Neuronal stem cell (in vitro differentiated cells): ENCODE results near the gene ETV7.

Source experiments
- DNase-seq: peaks from one replicate; pipeline ENCODE4 v3.0.0-alpha.2; 2013; ENCODE audit warnings: low spot score
- H2AFZ ChIP-seq: one replicate; pipeline ENCODE4 v1.6.1; 2013; ENCODE audit warnings: mild to moderate bottlenecking, low read length, inconsistent platforms
- H2AK5ac ChIP-seq: 2 replicates; pipeline ENCODE4 v1.6.1; 2013; ENCODE audit warnings: low read depth, mild to moderate bottlenecking, inconsistent platforms, low read length, moderate library complexity, mixed read lengths
- H2BK120ac ChIP-seq: 2 replicates; pipeline ENCODE4 v1.6.1; 2013; ENCODE audit warnings: low read depth, mild to moderate bottlenecking, inconsistent platforms, low read length, moderate library complexity, mixed read lengths
- H2BK12ac ChIP-seq: one replicate; pipeline ENCODE4 v1.6.1; 2013; ENCODE audit warnings: low read length, inconsistent platforms
- H2BK15ac ChIP-seq: 2 replicates; pipeline ENCODE4 v1.6.1; 2013; ENCODE audit warnings: mild to moderate bottlenecking, low read length, inconsistent platforms, mixed read lengths
- H2BK5ac ChIP-seq: one replicate; pipeline ENCODE4 v1.6.1; 2013; ENCODE audit warnings: inconsistent platforms, mild to moderate bottlenecking, low read length, moderate library complexity
- H3K14ac ChIP-seq: one replicate; pipeline ENCODE4 v1.6.1; 2013; ENCODE audit warnings: low read length, inconsistent platforms
- H3K18ac ChIP-seq: 2 replicates; pipeline ENCODE4 v1.6.1; 2013; ENCODE audit warnings: low read length, inconsistent platforms
- H3K23ac ChIP-seq: 2 replicates; pipeline ENCODE4 v1.6.1; 2013; ENCODE audit warnings: low read depth, mild to moderate bottlenecking, mixed read lengths, low read length, inconsistent platforms; ENCODE audit not compliant: poor library complexity
- H3K27ac ChIP-seq: replicated peaks from 3 replicates; pipeline ENCODE4 v1.5.1; 2013; ENCODE audit warnings: low read length, inconsistent platforms
- H3K27me3 ChIP-seq, 3 experiments: 2 replicates each; pipeline ENCODE4 v1.6.1; 2013; ENCODE audit warnings: low read length in 3 of 3, mild to moderate bottlenecking in 2 of 3, inconsistent platforms in 1 of 3, low read depth in 1 of 3, mixed read lengths in 1 of 3, moderate library complexity in 1 of 3; ENCODE audit not compliant: control insufficient read depth in 3 of 3, insufficient read depth in 3 of 3
- H3K36me3 ChIP-seq, 2 donors: replicated peaks in 1 of 2; 2 replicates each; pipeline ENCODE4 v1.6.1; 2013; ENCODE audit warnings: low read length in 2 of 2; ENCODE audit not compliant: control insufficient read depth in 2 of 2, insufficient read depth in 2 of 2
- H3K4ac ChIP-seq: 2 replicates; pipeline ENCODE4 v1.6.1; 2013; ENCODE audit warnings: inconsistent platforms, mild to moderate bottlenecking, low read length, moderate library complexity
- H3K4me1 ChIP-seq, 2 donors: 1 replicate in 1 of 2; 2 replicates in 1 of 2; pipeline ENCODE4 v1.6.1; 2013; ENCODE audit warnings: low read length in 2 of 2, low read depth in 1 of 2; ENCODE audit not compliant: control insufficient read depth in 2 of 2, insufficient read depth in 1 of 2
- H3K4me2 ChIP-seq: one replicate; pipeline ENCODE4 v1.6.1; 2013; ENCODE audit warnings: mild to moderate bottlenecking, low read length, inconsistent platforms; ENCODE audit not compliant: insufficient read depth, poor library complexity, severe bottlenecking
- H3K4me3 ChIP-seq, 2 donors: 2 replicates each; pipeline ENCODE4 v1.5.1; 2013; ENCODE audit warnings: low read length in 2 of 2, mild to moderate bottlenecking in 2 of 2, inconsistent platforms in 1 of 2, moderate library complexity in 1 of 2
- H3K79me1 ChIP-seq: one replicate; pipeline ENCODE4 v1.6.1; 2013; ENCODE audit warnings: low read depth, mild to moderate bottlenecking, inconsistent platforms, low read length, moderate library complexity
- H3K9ac ChIP-seq: one replicate; pipeline ENCODE4 v1.6.1; 2013; ENCODE audit warnings: mild to moderate bottlenecking, low read depth, low read length, inconsistent platforms; ENCODE audit not compliant: poor library complexity
- H3K9me3 ChIP-seq, 2 donors: replicated peaks in 1 of 2; 2 replicates each; pipeline versions ENCODE3 to v1.6.1; 2013; ENCODE audit warnings: low read length in 2 of 2, mild to moderate bottlenecking in 2 of 2, inconsistent platforms in 1 of 2, low read depth in 1 of 2, mixed read lengths in 1 of 2, moderate library complexity in 1 of 2; ENCODE audit not compliant: control insufficient read depth in 2 of 2, insufficient read depth in 1 of 2
- H4K8ac ChIP-seq: one replicate; pipeline ENCODE4 v1.6.1; 2013; ENCODE audit warnings: low read depth, mild to moderate bottlenecking, inconsistent platforms, low read length, moderate library complexity
- H4K91ac ChIP-seq: one replicate; pipeline ENCODE4 v1.6.1; 2013; ENCODE audit warnings: low read length, low read depth, mild to moderate bottlenecking, inconsistent platforms; ENCODE audit not compliant: poor library complexity
- WGBS, 2 donors: extraction: QIAGEN DNeasy Blood & Tissue Kit; methylation state at CpG; one replicate each; pipeline ENCODE4 v1.1.7; 2013; ENCODE audit warnings: missing lambda C conversion rate in 2 of 2, mixed read lengths in 1 of 2; ENCODE audit not compliant: insufficient read length in 2 of 2, insufficient replicate concordance in 1 of 2; ENCODE audit errors: extremely low coverage in 2 of 2; 5-methylcytosine and 5-hydroxymethylcytosine counted together

Gene ETV7

GRCh38 chr6:36422714-36423100 is 35.2 kb upstream of the ETV7 start:
- Histone ChIP-seq H2AK5ac (no peak overlapping the region), H3K36me3 (no peaks in the 10 kb centered on the region), H2BK120ac (no peak overlapping the region), H3K4me1 (peaks cover 6 to 7% of the 10 kb centered on the region in 2 donors), H3K9ac (no peak overlapping the region), H3K18ac (no peak overlapping the region), H3K27ac (peak overlapping the region; percentile 50), H4K91ac (no peak overlapping the region), H3K4ac (no peak overlapping the region), H3K9me3 (no peaks in the 10 kb centered on the region), H3K4me3 (peak overlapping the region in 1 of 2 donors; percentile 40), H4K8ac (no peak overlapping the region), H2BK12ac (no peak overlapping the region), H3K14ac (no peak overlapping the region), H3K27me3 (no peaks in the 10 kb centered on the region), H3K79me1 (no peaks in the 10 kb centered on the region), H2BK15ac (no peak overlapping the region), H2AFZ (peak overlapping the region; percentile 89), H3K23ac (no peak overlapping the region), H2BK5ac (no peak overlapping the region), H3K4me2 (peak overlapping the region; percentile 51)
- 100% methylated on average over 1 of the region's 4 CpGs; no CpG with 5 or more reads in 1 of the 2 donors for WGBS, 2 donors
- no peak for DNase-seq

GRCh38 chr6:36419310-36419709 is 31.8 kb upstream of the ETV7 start:
- Histone ChIP-seq H3K4ac (no peak overlapping the region), H3K4me2 (no peak overlapping the region), H2BK5ac (no peak overlapping the region), H3K27ac (no peak overlapping the region), H2BK120ac (no peak overlapping the region), H2BK15ac (no peak overlapping the region), H3K18ac (no peak overlapping the region), H2AK5ac (no peak overlapping the region), H3K9ac (no peak overlapping the region), H2BK12ac (no peak overlapping the region), H3K9me3 (no peaks in the 10 kb centered on the region), H3K4me3 (no peak overlapping the region), H3K23ac (no peak overlapping the region), H4K8ac (no peak overlapping the region), H4K91ac (no peak overlapping the region), H3K36me3 (no peaks in the 10 kb centered on the region), H3K79me1 (no peaks in the 10 kb centered on the region), H3K4me1 (peaks cover 6 to 7% of the 10 kb centered on the region in 2 donors), H3K14ac (no peak overlapping the region), H3K27me3 (no peaks in the 10 kb centered on the region), H2AFZ (no peak overlapping the region)
- no peak for DNase-seq
- no CpG with 5 or more reads among the region's 1 CpG for WGBS, 2 donors

DNA sequence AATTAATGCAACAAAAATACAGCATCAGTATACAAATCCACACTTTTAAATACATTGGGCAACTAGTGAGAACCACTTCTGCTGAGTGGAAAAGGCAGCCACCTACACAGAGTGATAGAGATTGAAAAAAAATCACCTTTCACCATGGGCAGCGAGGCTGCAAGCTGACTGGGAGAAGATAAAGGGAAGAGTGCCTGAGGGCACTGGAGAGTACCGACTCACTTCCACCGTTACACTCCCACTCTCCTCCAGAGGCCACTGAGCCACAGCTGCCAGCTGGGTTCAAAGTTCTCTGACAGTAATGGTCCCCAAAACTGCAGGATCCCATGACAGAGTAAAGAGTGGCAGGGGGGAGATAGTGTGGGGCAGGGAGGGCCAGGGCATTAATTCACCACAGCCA is 31.1 kb upstream of the ETV7 start:
- no peak overlapping the region for H3K18ac ChIP-seq
- H3K4me2 ChIP-seq: no peak overlapping the region
- H2AFZ ChIP-seq: no peak overlapping the region
- no peak for DNase-seq
- H2BK15ac ChIP-seq: no peak overlapping the region
- H2AK5ac ChIP-seq: no peak overlapping the region
- no CpG with 5 or more reads among the region's 3 CpGs for WGBS, 2 donors
- no peak overlapping the region for H4K91ac ChIP-seq
- no peaks in the 10 kb centered on the region for H3K79me1 ChIP-seq
- no peak overlapping the region for H3K14ac ChIP-seq
- peaks cover 4 to 7% of the 10 kb centered on the region in 2 donors for H3K4me1 ChIP-seq
- no peak overlapping the region for H4K8ac ChIP-seq
- no peaks in the 10 kb centered on the region for H3K36me3 ChIP-seq
- no peak overlapping the region for H3K9ac ChIP-seq
- no peak overlapping the region for H2BK12ac ChIP-seq
- no peak overlapping the region for H2BK5ac ChIP-seq
- no peak overlapping the region for H3K27ac ChIP-seq
- no peak overlapping the region for H3K23ac ChIP-seq
- H2BK120ac ChIP-seq: no peak overlapping the region
- no peaks in the 10 kb centered on the region for H3K27me3 ChIP-seq
- H3K4ac ChIP-seq: no peak overlapping the region
- H3K9me3 ChIP-seq: no peaks in the 10 kb centered on the region
- no peak overlapping the region for H3K4me3 ChIP-seq

DNA sequence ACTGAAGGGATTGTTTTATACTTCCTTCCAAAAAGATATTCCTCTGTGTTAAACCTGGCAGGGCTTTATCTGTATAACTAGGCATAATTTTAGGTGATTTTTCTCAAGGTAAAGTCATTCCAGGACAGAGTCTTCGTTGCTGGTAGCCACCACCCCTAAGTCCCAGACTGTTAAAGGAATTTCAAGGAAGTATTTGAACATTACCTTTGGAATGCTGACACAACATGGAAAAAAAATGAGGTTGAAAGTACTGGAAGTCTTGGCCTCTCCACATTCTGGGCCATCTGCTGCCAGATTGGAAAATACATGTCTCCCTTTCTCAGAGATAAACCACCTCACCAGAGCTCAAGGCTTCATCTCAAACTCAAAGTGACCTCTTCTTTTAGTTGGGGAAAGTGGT is 27.0 kb upstream of the ETV7 start:
- H3K4me3 ChIP-seq: no peak overlapping the region
- no peak overlapping the region for H3K18ac ChIP-seq
- H3K27me3 ChIP-seq: no peaks in the 10 kb centered on the region
- no peak overlapping the region for H3K9ac ChIP-seq
- H3K27ac ChIP-seq: no peak overlapping the region
- WGBS, 2 donors: no CpG with 5 or more reads among the region's 1 CpG
- no peaks in the 10 kb centered on the region for H3K4me1 ChIP-seq
- H2BK12ac ChIP-seq: no peak overlapping the region
- H3K79me1 ChIP-seq: no peaks in the 10 kb centered on the region
- H3K14ac ChIP-seq: no peak overlapping the region
- H2BK15ac ChIP-seq: no peak overlapping the region
- no peak overlapping the region for H2AK5ac ChIP-seq
- H2AFZ ChIP-seq: no peak overlapping the region
- H4K8ac ChIP-seq: no peak overlapping the region
- H4K91ac ChIP-seq: no peak overlapping the region
- no peak overlapping the region for H3K23ac ChIP-seq
- no peak for DNase-seq
- H3K36me3 ChIP-seq: no peaks in the 10 kb centered on the region
- no peak overlapping the region for H2BK5ac ChIP-seq
- no peak overlapping the region for H3K4ac ChIP-seq
- no peak overlapping the region for H2BK120ac ChIP-seq
- H3K9me3 ChIP-seq: no peaks in the 10 kb centered on the region
- no peak overlapping the region for H3K4me2 ChIP-seq
